ENCODE measurements around the gene MPND. TPM values are rescaled to one million over a fixed set of nuclear protein-coding genes. Genes with fewer than 3 reads are reported as not detected.

The MPND gene
- total RNA-seq, 2 donors from 2014 or later = 6.2 to 7.3 TPM

DNA sequence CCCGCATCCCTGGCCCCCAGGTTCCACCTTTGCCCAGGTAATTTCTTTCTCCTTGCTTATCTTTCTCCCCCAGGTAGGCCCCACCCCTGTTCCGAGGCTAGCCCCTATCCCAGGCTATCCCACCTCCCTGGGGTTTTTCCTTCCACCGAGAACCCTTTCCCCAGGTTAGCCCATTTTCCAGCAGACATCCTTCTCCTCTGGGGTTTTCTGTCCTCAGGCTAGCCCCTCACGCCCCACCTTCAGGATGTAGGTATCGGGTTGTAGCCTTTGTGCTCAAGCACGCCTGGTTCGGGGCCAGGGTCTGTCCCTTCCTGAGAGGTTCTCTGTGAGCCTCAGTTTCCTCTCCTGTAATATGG, 38.1 kb upstream of the MPND start:
- Histone ChIP-seq H3K4me1 (peaks cover 0 to 7% of the 10 kb centered on the region in 2 donors), H3K4me3 (no peak overlapping the region), H3K9me3 (no peaks in the 10 kb centered on the region), H3K27me3 (no peaks in the 10 kb centered on the region), H3K27ac (no peak overlapping the region), H3K36me3 (no peaks in the 10 kb centered on the region)
- TF ChIP-seq, protein P1, sequence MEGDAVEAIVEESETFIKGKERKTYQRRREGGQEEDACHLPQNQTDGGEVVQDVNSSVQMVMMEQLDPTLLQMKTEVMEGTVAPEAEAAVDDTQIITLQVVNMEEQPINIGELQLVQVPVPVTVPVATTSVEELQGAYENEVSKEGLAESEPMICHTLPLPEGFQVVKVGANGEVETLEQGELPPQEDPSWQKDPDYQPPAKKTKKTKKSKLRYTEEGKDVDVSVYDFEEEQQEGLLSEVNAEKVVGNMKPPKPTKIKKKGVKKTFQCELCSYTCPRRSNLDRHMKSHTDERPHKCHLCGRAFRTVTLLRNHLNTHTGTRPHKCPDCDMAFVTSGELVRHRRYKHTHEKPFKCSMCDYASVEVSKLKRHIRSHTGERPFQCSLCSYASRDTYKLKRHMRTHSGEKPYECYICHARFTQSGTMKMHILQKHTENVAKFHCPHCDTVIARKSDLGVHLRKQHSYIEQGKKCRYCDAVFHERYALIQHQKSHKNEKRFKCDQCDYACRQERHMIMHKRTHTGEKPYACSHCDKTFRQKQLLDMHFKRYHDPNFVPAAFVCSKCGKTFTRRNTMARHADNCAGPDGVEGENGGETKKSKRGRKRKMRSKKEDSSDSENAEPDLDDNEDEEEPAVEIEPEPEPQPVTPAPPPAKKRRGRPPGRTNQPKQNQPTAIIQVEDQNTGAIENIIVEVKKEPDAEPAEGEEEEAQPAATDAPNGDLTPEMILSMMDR (IDR thresholded peaks at IDR 0.05) = no peak
- DNase-seq (ENCODE audit: low spot score) = no peak

DNA sequence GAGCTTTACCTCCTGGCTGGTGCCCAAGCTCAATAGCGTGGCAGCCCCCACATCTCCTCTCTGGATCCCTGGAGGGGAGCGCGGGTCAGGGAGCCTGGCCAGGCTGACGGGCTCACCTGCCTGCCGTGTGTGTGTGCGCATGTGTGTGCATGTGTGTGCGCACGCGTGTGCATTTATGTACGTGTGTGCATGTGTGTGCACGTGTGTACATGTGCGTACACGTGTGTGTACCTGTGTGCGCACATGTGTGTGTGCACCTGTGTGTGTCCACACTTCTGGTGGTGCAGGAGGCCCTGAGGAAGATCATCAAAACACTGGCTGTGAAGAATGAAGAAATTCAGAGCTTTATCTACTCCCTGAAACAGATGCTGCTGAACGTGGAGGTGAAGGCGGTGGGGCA, 37.7 kb upstream of the MPND start:
- TF ChIP-seq, protein P1 (IDR thresholded peaks at IDR 0.05) = no peak
- no peak for DNase-seq (ENCODE audit: low spot score)
- Histone ChIP-seq H3K27ac (no peak overlapping the region), H3K36me3 (no peaks in the 10 kb centered on the region), H3K27me3 (no peaks in the 10 kb centered on the region), H3K4me3 (no peak overlapping the region), H3K4me1 (peaks cover 0 to 7% of the 10 kb centered on the region in 2 donors), H3K9me3 (no peaks in the 10 kb centered on the region)

DNA sequence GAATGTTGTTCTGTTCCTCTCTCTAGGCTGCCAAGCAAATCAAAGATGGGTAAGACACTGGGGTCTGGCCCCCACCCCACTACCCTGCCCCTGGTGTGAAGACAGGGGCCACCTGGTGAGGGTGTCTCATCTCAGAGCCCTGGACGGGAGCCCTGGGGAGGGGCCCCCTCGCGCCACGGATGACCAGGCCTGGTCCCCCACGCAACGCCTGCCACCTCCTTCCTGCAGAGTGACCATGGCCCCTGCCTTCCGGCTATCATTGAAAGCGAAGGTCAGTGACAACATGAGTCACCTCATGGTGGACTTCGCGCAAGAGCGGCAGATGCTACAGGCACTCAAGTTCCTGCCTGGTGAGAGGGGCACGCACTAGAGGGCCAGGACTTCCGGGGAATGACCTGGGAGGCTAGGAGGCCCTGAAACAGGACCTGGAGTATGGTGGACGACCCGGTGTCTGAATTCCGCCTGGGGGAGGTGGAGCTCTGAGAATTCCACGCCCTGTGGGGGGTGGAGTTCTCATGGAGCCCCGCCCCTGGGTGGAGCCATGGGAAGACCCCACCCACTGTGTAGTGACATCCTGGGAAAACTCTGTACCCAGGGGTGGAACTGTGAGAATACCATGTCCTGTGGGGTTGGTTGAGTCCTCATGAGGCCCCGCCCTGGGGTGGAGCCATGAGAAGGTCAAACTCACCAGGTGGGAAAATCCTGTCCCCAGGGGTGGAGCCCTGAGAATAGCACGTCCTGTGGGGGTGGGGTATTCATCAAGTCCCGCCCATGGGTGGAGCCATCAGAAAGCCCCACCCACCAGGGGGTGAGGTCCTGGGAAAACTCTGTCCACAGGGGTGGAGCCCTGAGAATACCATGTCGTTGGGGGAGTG, 32.9 kb upstream of the MPND start:
- H3K27ac ChIP-seq = no peak overlapping the region
- DNase-seq (ENCODE audit: low spot score) = no peak
- H3K27me3 ChIP-seq = no peaks in the 10 kb centered on the region
- H3K36me3 ChIP-seq = no peaks in the 10 kb centered on the region
- H3K9me3 ChIP-seq = no peaks in the 10 kb centered on the region
- no peak overlapping the region for H3K4me3 ChIP-seq
- no peaks in the 10 kb centered on the region for H3K4me1 ChIP-seq
- TF ChIP-seq, protein P1 (IDR thresholded peaks at IDR 0.05) = no peak

DNA sequence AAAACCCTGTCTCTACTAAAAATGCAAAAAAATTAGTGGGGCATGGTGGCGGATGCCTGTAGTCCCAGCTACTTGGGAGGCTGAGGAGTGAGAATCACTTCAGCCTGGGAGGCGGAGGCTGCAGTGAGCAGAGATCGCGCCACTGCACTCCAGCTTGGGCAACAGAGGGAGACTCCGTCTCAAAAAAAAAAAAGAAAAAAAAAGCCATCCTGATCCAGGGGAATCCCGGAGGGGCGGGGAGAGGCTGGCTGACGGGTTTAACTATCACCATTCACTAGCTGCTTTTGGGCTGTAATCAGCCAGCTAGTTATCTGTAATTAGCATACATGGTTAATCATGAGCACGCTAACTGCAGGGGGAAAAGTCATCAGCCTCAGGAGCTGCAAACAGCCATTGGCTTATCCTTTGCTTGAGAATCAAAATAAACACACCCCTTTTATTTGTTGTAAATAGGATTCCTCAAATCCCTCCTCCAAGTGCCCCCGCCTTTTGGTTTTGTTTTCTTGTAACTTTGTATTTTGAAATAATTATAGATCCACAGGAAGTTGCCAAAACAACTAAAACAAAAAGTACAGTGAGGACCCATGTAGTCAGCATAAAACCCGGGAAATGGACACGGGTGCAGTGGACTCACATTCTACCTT, 29.4 kb upstream of the MPND start:
- Histone ChIP-seq H3K27ac (no peak overlapping the region), H3K4me3 (no peak overlapping the region), H3K9me3 (no peaks in the 10 kb centered on the region), H3K27me3 (no peaks in the 10 kb centered on the region), H3K36me3 (no peaks in the 10 kb centered on the region), H3K4me1 (no peaks in the 10 kb centered on the region)
- no peak for DNase-seq (ENCODE audit: low spot score)
- TF ChIP-seq, protein P1 (IDR thresholded peaks at IDR 0.05) = no peak

DNA sequence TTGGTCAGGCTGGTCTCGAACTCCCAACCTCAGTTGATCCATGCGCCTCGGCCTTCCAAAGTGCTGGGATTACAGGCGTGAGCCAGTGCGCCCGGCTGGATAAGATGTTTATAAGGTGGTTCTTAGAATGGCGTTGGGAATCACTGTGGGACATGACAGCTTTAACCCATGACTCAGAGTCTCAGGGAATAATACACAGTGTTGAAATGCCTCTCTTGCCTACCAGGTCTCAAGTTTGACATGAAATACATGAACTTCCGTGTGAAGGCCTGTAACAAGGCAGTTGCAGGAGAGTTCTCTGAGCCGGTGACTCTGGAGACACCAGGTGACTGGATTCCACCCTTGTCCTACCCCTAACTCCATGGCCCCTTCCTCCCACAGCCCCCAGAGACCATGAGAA, 26.4 kb upstream of the MPND start:
- TF ChIP-seq, protein P1 (IDR thresholded peaks at IDR 0.05) = no peak
- no peaks in the 10 kb centered on the region for H3K4me1 ChIP-seq
- no peak for DNase-seq (ENCODE audit: low spot score)
- H3K36me3 ChIP-seq = no peaks in the 10 kb centered on the region
- no peaks in the 10 kb centered on the region for H3K9me3 ChIP-seq
- no peaks in the 10 kb centered on the region for H3K27me3 ChIP-seq
- no peak overlapping the region for H3K4me3 ChIP-seq
- no peak overlapping the region for H3K27ac ChIP-seq

All from right atrium auricular region (tissue), 2 donors.